ENCODE results near the gene SLC9A5. TPM values are rescaled to one million over a fixed set of nuclear protein-coding genes. Genes with fewer than 3 reads are reported as not detected.
A peak's percentile ranks its signal among the peaks of the same experiment; 100 is the strongest.

Gene SLC9A5
- total RNA-seq, 1 donor from 2014 or later = 1.4 TPM

DNA sequence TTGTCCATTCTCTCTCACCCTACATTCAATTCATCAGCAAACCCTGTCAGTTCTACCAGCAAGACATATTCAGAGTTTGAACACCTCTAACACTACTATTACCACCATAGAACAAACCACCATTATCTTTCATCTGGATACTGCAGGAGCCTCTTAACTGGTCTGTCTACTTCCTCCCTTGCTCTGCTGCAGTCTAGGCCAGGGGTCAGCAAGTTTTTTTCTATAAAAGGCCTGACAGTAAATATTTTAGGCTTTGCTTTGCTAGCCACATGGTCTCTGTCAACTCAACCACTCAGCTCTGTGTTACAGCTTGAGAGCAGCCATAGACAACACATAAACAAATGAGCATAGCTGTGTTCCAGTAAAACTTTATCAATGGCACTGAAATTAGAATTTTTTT, 63.9 kb downstream of the SLC9A5 start:
- DNase-seq = no peak
- no peaks in the 10 kb centered on the region for H3K36me3 Mint-ChIP-seq (ENCODE audit: unreplicated experiment)
- no peaks in the 10 kb centered on the region for H3K9me3 Mint-ChIP-seq (ENCODE audit: unreplicated experiment)
- peaks cover 2% of the 10 kb centered on the region for H3K27me3 Mint-ChIP-seq (ENCODE audit: unreplicated experiment)
- H3K4me1 Mint-ChIP-seq (ENCODE audit: low read depth, unreplicated experiment) = no peaks in the 10 kb centered on the region
- no peak for TF ChIP-seq CTCF (IDR thresholded peaks at IDR 0.05; ENCODE audit: partially characterized antibody, unreplicated experiment)
- H3K4me3 Mint-ChIP-seq (ENCODE audit: unreplicated experiment) = no peak overlapping the region
- no peak overlapping the region for H3K27ac Mint-ChIP-seq (ENCODE audit: unreplicated experiment)

DNA sequence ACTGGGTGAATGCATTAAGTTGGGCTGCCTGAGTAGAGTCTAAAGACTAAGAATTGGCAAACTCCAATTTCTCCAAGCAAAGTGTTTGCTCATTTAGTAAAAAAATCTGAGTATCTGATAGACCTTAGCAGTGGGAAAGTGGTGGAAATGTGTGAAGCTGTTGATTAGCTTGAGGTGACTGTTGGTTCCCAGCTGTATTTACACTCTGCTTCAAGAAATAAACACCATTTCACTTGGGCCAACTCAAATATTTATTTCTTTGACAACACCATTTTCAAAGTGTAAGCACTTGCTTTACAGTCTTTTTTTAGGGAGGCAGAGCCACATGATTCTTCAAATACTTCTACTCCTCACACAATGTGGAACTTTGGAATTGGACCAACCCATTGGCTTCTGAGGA, 69.1 kb downstream of the SLC9A5 start:
- no peak for TF ChIP-seq CTCF (IDR thresholded peaks at IDR 0.05; ENCODE audit: partially characterized antibody, unreplicated experiment)
- Mint-ChIP-seq H3K4me1 (ENCODE audit: low read depth, unreplicated experiment) (no peaks in the 10 kb centered on the region), H3K27me3 (ENCODE audit: unreplicated experiment) (peaks cover 4% of the 10 kb centered on the region), H3K27ac (ENCODE audit: unreplicated experiment) (no peak overlapping the region), H3K9me3 (ENCODE audit: unreplicated experiment) (no peaks in the 10 kb centered on the region), H3K36me3 (ENCODE audit: unreplicated experiment) (no peaks in the 10 kb centered on the region), H3K4me3 (ENCODE audit: unreplicated experiment) (no peak overlapping the region)
- no peak for DNase-seq

Small RNAs within 50 kb of the gene (microRNA-seq; reads per million reads assigned to microRNA genes)
- gene MIR328 (ENCODE audit: unreplicated experiment) = 574 reads per million, percentile 86 among the genes with 10 or more reads in this experiment

Other genes starting within 250 kb of the SLC9A5 start
- 168 TPM for gene CBFB, start 219.8 kb upstream of the SLC9A5 start, total RNA-seq (ENCODE audit: unreplicated experiment)
- gene PHAF1, start 139.0 kb upstream of the SLC9A5 start, total RNA-seq (ENCODE audit: unreplicated experiment) = 27.1 TPM
- gene B3GNT9, start 98.0 kb upstream of the SLC9A5 start, total RNA-seq (ENCODE audit: unreplicated experiment) = 1.0 TPM
- 1.0 TPM for gene TRADD, start 89.1 kb upstream of the SLC9A5 start, total RNA-seq (ENCODE audit: unreplicated experiment)
- 3.1 TPM for gene FBXL8, start 89.0 kb upstream of the SLC9A5 start, total RNA-seq (ENCODE audit: unreplicated experiment)
- gene HSF4, start 84.2 kb upstream of the SLC9A5 start, total RNA-seq (ENCODE audit: unreplicated experiment) = 7.2 TPM
- gene NOL3, start 78.4 kb upstream of the SLC9A5 start, total RNA-seq (ENCODE audit: unreplicated experiment) = 8.8 TPM
- gene MATCAP1, start 65.0 kb upstream of the SLC9A5 start, total RNA-seq (ENCODE audit: unreplicated experiment) = 197 TPM
- gene EXOC3L1, start 58.8 kb upstream of the SLC9A5 start, total RNA-seq (ENCODE audit: unreplicated experiment) = 3.6 TPM
- gene E2F4, start 56.8 kb upstream of the SLC9A5 start, total RNA-seq (ENCODE audit: unreplicated experiment) = 64.3 TPM
- 2.1 TPM for gene ELMO3, start 49.8 kb upstream of the SLC9A5 start, total RNA-seq (ENCODE audit: unreplicated experiment)
- gene TMEM208, start 21.8 kb upstream of the SLC9A5 start, total RNA-seq (ENCODE audit: unreplicated experiment) = 42.6 TPM
- 18.8 TPM for gene FHOD1, start 1.5 kb upstream of the SLC9A5 start, total RNA-seq (ENCODE audit: unreplicated experiment)
- 3.4 TPM for gene PLEKHG4, start 30.6 kb downstream of the SLC9A5 start, total RNA-seq (ENCODE audit: unreplicated experiment)
- gene KCTD19, start 77.8 kb downstream of the SLC9A5 start, total RNA-seq (ENCODE audit: unreplicated experiment) = 1.0 TPM
- not detected for gene LRRC36, start 77.8 kb downstream of the SLC9A5 start, total RNA-seq (ENCODE audit: unreplicated experiment)
- gene TPPP3, start 144.5 kb downstream of the SLC9A5 start, total RNA-seq (ENCODE audit: unreplicated experiment) = 21.7 TPM
- 4.6 TPM for gene ZDHHC1, start 167.5 kb downstream of the SLC9A5 start, total RNA-seq (ENCODE audit: unreplicated experiment)
- gene HSD11B2, start 182.1 kb downstream of the SLC9A5 start, total RNA-seq (ENCODE audit: unreplicated experiment) = 6.0 TPM
- gene ATP6V0D1, start 232.2 kb downstream of the SLC9A5 start, total RNA-seq (ENCODE audit: unreplicated experiment) = 111 TPM
- not detected for gene AGRP, start 234.6 kb downstream of the SLC9A5 start, total RNA-seq (ENCODE audit: unreplicated experiment)